ENCODE data around the gene MNDA. TPM values are rescaled to one million over a fixed set of nuclear protein-coding genes. Genes with fewer than 3 reads are reported as not detected.

MNDA gene
- total and polyA plus RNA-seq, 4 donors, result 8.5 to 108 (median 26.1) TPM

DNA sequence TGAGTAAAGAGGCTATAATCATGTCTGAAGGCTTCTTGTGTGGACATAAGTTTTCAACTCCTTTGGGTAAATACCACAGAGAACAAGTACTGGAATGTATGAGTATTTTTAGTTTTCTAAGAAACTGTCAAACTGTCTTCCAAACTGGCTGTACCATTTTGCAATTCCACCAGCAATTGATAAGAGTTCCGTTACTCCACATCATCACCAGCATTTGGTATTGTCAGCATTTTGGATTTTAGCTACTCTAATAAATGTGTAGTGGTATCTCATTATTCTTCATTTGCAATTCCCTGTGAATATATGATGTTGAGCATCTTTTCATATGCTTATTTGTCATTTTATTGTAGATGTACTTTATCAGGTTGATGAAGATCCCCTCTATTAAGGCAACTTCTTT lies 9.4 kb upstream of the MNDA start:
- no peaks in the 10 kb centered on the region for H3K36me3 ChIP-seq (ENCODE audit: control insufficient read depth in 4 of 4, insufficient read depth in 4 of 4, low read length in 4 of 4)
- DNase-seq (no peak), ATAC-seq (ENCODE audit: insufficient read depth, low FRiP score) (no peak)
- H3K9ac ChIP-seq (ENCODE audit: insufficient read depth in 1 of 2, low read length in 2 of 2), result no peak overlapping the region
- H3K27me3 ChIP-seq (ENCODE audit: control insufficient read depth in 3 of 3, insufficient read depth in 3 of 3, low read length in 2 of 3), result no peaks in the 10 kb centered on the region
- no peaks in the 10 kb centered on the region for H3K9me3 ChIP-seq (ENCODE audit: control insufficient read depth in 4 of 4, insufficient read depth in 3 of 4, low read length in 3 of 4)
- TF ChIP-seq, protein P1, sequence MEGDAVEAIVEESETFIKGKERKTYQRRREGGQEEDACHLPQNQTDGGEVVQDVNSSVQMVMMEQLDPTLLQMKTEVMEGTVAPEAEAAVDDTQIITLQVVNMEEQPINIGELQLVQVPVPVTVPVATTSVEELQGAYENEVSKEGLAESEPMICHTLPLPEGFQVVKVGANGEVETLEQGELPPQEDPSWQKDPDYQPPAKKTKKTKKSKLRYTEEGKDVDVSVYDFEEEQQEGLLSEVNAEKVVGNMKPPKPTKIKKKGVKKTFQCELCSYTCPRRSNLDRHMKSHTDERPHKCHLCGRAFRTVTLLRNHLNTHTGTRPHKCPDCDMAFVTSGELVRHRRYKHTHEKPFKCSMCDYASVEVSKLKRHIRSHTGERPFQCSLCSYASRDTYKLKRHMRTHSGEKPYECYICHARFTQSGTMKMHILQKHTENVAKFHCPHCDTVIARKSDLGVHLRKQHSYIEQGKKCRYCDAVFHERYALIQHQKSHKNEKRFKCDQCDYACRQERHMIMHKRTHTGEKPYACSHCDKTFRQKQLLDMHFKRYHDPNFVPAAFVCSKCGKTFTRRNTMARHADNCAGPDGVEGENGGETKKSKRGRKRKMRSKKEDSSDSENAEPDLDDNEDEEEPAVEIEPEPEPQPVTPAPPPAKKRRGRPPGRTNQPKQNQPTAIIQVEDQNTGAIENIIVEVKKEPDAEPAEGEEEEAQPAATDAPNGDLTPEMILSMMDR (IDR thresholded peaks at IDR 0.05; ENCODE audit: control extremely low read depth, extremely low read depth), result no peak
- no peak overlapping the region for H3K4me3 ChIP-seq
- no peak overlapping the region for H3K27ac ChIP-seq (ENCODE audit: low read depth in 1 of 2, low read length in 1 of 2)
- 85 to 88% methylated on average over 1 of the region's 1 CpG for WGBS, 2 donors
- H3K4me1 ChIP-seq (ENCODE audit: control insufficient read depth in 5 of 5, insufficient read depth in 5 of 5, low read length in 5 of 5), result no peaks in the 10 kb centered on the region

GRCh38 chr1:158830074-158830677 lies 975 bp upstream of the MNDA start:
- DNase-seq, result no peak
- Histone ChIP-seq H3K36me3 (ENCODE audit: control insufficient read depth in 4 of 4, insufficient read depth in 4 of 4, low read length in 4 of 4) (no peaks in the 10 kb centered on the region), H3K4me1 (ENCODE audit: control insufficient read depth in 5 of 5, insufficient read depth in 5 of 5, low read length in 5 of 5) (no peaks in the 10 kb centered on the region), H3K9me3 (ENCODE audit: control insufficient read depth in 4 of 4, insufficient read depth in 3 of 4, low read length in 3 of 4) (peaks cover 0 to 8% (median 0%) of the 10 kb centered on the region in 4 donors), H3K4me3 (no peak overlapping the region), H3K9ac (ENCODE audit: insufficient read depth in 1 of 2, low read length in 2 of 2) (no peak overlapping the region), H3K27me3 (ENCODE audit: control insufficient read depth in 3 of 3, insufficient read depth in 3 of 3, low read length in 2 of 3) (no peaks in the 10 kb centered on the region), H3K27ac (ENCODE audit: low read depth in 1 of 2, low read length in 1 of 2) (no peak overlapping the region)
- TF ChIP-seq, protein P1 (IDR thresholded peaks at IDR 0.05; ENCODE audit: control extremely low read depth, extremely low read depth), result no peak
- 50 to 60% methylated on average over 2 of the region's 2 CpGs for WGBS, 2 donors
- ATAC-seq (ENCODE audit: insufficient read depth, low FRiP score), result no peak

DNA sequence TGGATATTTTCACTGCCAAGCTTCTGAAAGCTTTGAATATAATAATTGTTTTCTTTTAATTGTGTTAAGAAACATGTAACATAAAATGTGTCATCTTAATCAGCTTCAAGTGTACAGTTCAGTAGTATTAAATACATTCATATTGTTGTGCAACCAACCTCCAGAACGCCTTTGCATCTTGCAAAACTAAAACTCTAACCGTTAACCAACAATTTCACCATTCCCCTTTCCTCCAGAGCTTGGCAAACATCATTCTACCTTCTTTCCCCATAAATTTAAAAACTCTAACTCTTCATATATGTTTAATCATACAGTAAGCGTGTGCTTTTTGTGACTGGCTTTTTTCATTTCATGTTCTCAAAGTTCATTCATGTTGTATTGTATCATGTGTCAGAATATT lies 2.1 kb downstream of the MNDA start:
- H3K4me3 ChIP-seq, result no peak overlapping the region
- H3K9me3 ChIP-seq (ENCODE audit: control insufficient read depth in 4 of 4, insufficient read depth in 3 of 4, low read length in 3 of 4), result peaks cover 0 to 8% (median 0%) of the 10 kb centered on the region in 4 donors
- no peaks in the 10 kb centered on the region for H3K27me3 ChIP-seq (ENCODE audit: control insufficient read depth in 3 of 3, insufficient read depth in 3 of 3, low read length in 2 of 3)
- H3K4me1 ChIP-seq (ENCODE audit: control insufficient read depth in 5 of 5, insufficient read depth in 5 of 5, low read length in 5 of 5), result no peaks in the 10 kb centered on the region
- H3K27ac ChIP-seq (ENCODE audit: low read depth in 1 of 2, low read length in 1 of 2), result no peak overlapping the region
- TF ChIP-seq, protein P1 (IDR thresholded peaks at IDR 0.05; ENCODE audit: control extremely low read depth, extremely low read depth), result no peak
- no peak for DNase-seq
- 37 to 59% methylated on average over 3 of the region's 3 CpGs for WGBS, 2 donors
- no peak overlapping the region for H3K9ac ChIP-seq (ENCODE audit: insufficient read depth in 1 of 2, low read length in 2 of 2)
- ATAC-seq (ENCODE audit: insufficient read depth, low FRiP score), result no peak
- H3K36me3 ChIP-seq (ENCODE audit: control insufficient read depth in 4 of 4, insufficient read depth in 4 of 4, low read length in 4 of 4), result no peaks in the 10 kb centered on the region

- TF ChIP-seq, protein P1 (IDR thresholded peaks at IDR 0.05; ENCODE audit: control extremely low read depth, extremely low read depth), result no peak
- Histone ChIP-seq H3K4me3 (no peak overlapping the region), H3K36me3 (ENCODE audit: control insufficient read depth in 4 of 4, insufficient read depth in 4 of 4, low read length in 4 of 4) (no peaks in the 10 kb centered on the region), H3K27me3 (ENCODE audit: control insufficient read depth in 3 of 3, insufficient read depth in 3 of 3, low read length in 2 of 3) (no peaks in the 10 kb centered on the region), H3K9ac (ENCODE audit: insufficient read depth in 1 of 2, low read length in 2 of 2) (no peak overlapping the region), H3K9me3 (ENCODE audit: control insufficient read depth in 4 of 4, insufficient read depth in 3 of 4, low read length in 3 of 4) (no peaks in the 10 kb centered on the region), H3K27ac (ENCODE audit: low read depth in 1 of 2, low read length in 1 of 2) (no peak overlapping the region), H3K4me1 (ENCODE audit: control insufficient read depth in 5 of 5, insufficient read depth in 5 of 5, low read length in 5 of 5) (no peaks in the 10 kb centered on the region)
- no peak for DNase-seq
- 81 to 83% methylated on average over 4 of the region's 4 CpGs for WGBS, 2 donors
- no peak for ATAC-seq (ENCODE audit: insufficient read depth, low FRiP score)
Observed at GRCh38 chr1:158836038-158836437, 4.9 kb downstream of the MNDA start.
